ENCODE measurements around the gene B3GALNT1. TPM values are rescaled to one million over a fixed set of nuclear protein-coding genes. Genes with fewer than 3 reads are reported as not detected.

Gene B3GALNT1
- total and polyA plus RNA-seq, 2 experiments from 2014 or later: 11.7 to 22.5 TPM

DNA sequence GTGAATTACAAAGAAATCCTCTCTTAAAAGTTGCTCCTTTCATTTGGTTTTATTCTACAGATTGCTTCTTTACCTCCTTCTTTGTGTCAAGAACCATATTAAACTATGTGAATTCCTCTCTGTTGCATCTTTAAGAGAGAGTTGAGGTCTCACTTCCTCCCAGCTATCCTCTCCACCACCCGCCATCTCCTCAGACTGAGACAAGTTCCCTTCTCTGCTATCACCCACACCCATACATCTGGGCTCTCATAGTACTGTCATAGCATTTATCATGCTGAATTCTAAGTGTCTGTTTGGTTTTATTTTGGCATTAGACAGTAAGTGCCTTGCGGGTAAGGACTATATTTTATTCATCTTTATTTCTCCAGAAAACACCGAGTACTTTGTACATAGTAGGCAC is 54.2 kb downstream of the B3GALNT1 start:
- Histone ChIP-seq H3K27ac (no peak overlapping the region), H3K9me3 (ENCODE audit: low read depth) (no peaks in the 10 kb centered on the region), H4K20me1 (ENCODE audit: insufficient read depth, poor library complexity, severe bottlenecking) (no peaks in the 10 kb centered on the region), H3K4me1 (ENCODE audit: insufficient read depth) (no peaks in the 10 kb centered on the region), H3K27me3 (no peaks in the 10 kb centered on the region), H3K9me2 (replicated peaks; ENCODE audit: insufficient read depth) (no peaks in the 10 kb centered on the region), H2AFZ (no peak overlapping the region), H3K4me3 (no peak overlapping the region), H3K4me2 (no peak overlapping the region), H3K79me2 (no peaks in the 10 kb centered on the region), H3K36me3 (replicated peaks; ENCODE audit: insufficient read depth, low read depth) (no peaks in the 10 kb centered on the region)
- DNase-seq (ENCODE audit: low spot score): no peak
- 90% methylated on average over 3 of the region's 3 CpGs for WGBS (ENCODE audit: low lambda C conversion rate, missing lambda C conversion rate)
- TF ChIP-seq EZH2 (IDR thresholded peaks at IDR 0.05; ENCODE audit: borderline replicate concordance): no peak
- no peak for TF ChIP-seq CTCF (IDR thresholded peaks at IDR 0.05; ENCODE audit: poor library complexity)
- TF ChIP-seq EZH2phosphoT487 (IDR thresholded peaks at IDR 0.05; ENCODE audit: low read depth, severe bottlenecking, unreplicated experiment): no peak

DNA sequence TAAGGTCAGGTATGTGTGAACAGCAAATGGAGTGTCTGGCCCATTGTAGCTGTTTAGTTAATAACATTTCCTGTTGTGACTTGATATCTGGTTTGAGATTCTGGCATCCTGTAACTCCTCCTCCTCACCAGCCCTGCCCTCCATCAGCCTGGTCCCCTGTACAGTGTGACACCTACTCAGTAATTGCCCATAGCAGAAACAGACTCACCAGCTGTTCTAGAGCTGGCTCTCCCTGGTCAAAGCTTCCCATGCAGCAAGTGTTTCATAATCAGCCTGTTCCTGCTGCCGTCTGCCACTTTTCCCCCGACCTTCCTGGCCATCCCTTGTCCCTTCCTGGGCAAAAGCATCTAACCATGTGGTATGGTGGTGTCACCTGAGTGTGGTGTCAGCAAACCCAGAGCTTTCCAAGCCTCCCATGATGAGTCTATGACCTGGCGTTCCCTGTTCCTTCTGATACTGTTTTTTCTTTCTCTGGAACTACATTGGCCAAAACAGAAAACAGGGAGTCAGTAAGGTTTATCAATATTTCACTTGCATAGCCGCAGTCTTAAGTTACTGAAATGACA is 55.4 kb downstream of the B3GALNT1 start:
- H4K20me1 ChIP-seq (ENCODE audit: insufficient read depth, poor library complexity, severe bottlenecking): no peaks in the 10 kb centered on the region
- H3K9me2 ChIP-seq (replicated peaks; ENCODE audit: insufficient read depth): no peaks in the 10 kb centered on the region
- H3K4me2 ChIP-seq: no peak overlapping the region
- H3K4me1 ChIP-seq (ENCODE audit: insufficient read depth): no peaks in the 10 kb centered on the region
- H3K27me3 ChIP-seq: no peaks in the 10 kb centered on the region
- no peak overlapping the region for H2AFZ ChIP-seq
- 90% methylated on average over 4 of the region's 4 CpGs for WGBS (ENCODE audit: low lambda C conversion rate, missing lambda C conversion rate)
- no peak overlapping the region for H3K4me3 ChIP-seq
- no peaks in the 10 kb centered on the region for H3K36me3 ChIP-seq (replicated peaks; ENCODE audit: insufficient read depth, low read depth)
- no peaks in the 10 kb centered on the region for H3K79me2 ChIP-seq
- no peaks in the 10 kb centered on the region for H3K9me3 ChIP-seq (ENCODE audit: low read depth)
- DNase-seq (ENCODE audit: low spot score): no peak
- no peak overlapping the region for H3K27ac ChIP-seq
- TF ChIP-seq EZH2 (IDR thresholded peaks at IDR 0.05; ENCODE audit: borderline replicate concordance) (no peak), EZH2phosphoT487 (IDR thresholded peaks at IDR 0.05; ENCODE audit: low read depth, severe bottlenecking, unreplicated experiment) (no peak), CTCF (IDR thresholded peaks at IDR 0.05; ENCODE audit: poor library complexity) (no peak)

DNA sequence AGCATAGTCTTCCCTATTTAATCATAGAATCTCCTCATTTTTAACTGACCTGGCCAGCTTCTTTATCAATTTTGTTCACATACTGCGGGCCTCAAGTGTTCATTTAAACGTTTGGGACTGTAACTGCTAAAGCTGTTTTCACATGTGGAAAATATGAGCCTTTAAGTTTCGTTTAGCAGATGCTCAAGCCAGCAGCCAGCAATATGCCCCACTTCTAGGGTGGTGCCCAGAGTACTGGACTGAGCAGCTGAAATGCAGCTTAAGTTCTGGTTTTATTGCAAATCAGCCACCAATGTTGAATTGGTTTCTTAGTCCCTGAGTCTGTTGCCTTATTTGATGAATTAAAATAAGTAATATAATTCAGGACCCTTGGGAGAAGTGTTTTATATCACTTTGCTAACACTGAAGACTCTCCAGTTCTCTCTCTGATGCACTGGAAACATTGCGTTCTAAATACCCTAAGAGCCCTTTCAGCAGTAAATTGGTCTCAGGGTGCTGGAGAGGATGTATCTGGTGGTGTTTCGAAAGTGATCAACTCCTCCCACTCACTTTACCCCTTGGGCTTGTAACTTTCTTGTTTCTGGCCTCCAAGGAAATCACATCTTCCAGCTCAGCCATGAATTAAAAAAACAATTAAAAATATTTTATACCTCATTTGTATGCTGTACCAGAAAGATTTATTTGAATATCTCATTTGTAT is 61.7 kb downstream of the B3GALNT1 start:
- H3K4me1 ChIP-seq (ENCODE audit: insufficient read depth): peaks cover 7% of the 10 kb centered on the region
- no peaks in the 10 kb centered on the region for H4K20me1 ChIP-seq (ENCODE audit: insufficient read depth, poor library complexity, severe bottlenecking)
- TF ChIP-seq CTCF (IDR thresholded peaks at IDR 0.05; ENCODE audit: poor library complexity) (no peak), EZH2 (IDR thresholded peaks at IDR 0.05; ENCODE audit: borderline replicate concordance) (no peak), EZH2phosphoT487 (IDR thresholded peaks at IDR 0.05; ENCODE audit: low read depth, severe bottlenecking, unreplicated experiment) (no peak)
- no peak overlapping the region for H3K27ac ChIP-seq
- H3K4me3 ChIP-seq: no peak overlapping the region
- H3K36me3 ChIP-seq (replicated peaks; ENCODE audit: insufficient read depth, low read depth): no peaks in the 10 kb centered on the region
- H3K27me3 ChIP-seq: no peaks in the 10 kb centered on the region
- no peak for DNase-seq (ENCODE audit: low spot score)
- H3K9me2 ChIP-seq (replicated peaks; ENCODE audit: insufficient read depth): no peaks in the 10 kb centered on the region
- no peak overlapping the region for H3K4me2 ChIP-seq
- H3K9me3 ChIP-seq (ENCODE audit: low read depth): no peaks in the 10 kb centered on the region
- no peaks in the 10 kb centered on the region for H3K79me2 ChIP-seq
- H2AFZ ChIP-seq: no peak overlapping the region
- WGBS (ENCODE audit: low lambda C conversion rate, missing lambda C conversion rate): 88% methylated on average over 5 of the region's 5 CpGs

Data from hepatocyte (in vitro differentiated cells).